PC-3 (cell line): ENCODE measurements around the gene UBE2H.

Experiments used
- CTCF ChIP-seq: fragments of 300-600 bp; sonication (generic); conservative IDR thresholded peaks from 2 replicates; pipeline ENCODE4 v1.5.1; 2017; ENCODE audit warnings: antibody characterized with exemption, low read depth, mild to moderate bottlenecking, low read length
- EZH2 ChIP-seq: fragments of 300-600 bp; sonication (generic); IDR thresholded peaks from one replicate; pipeline ENCODE4 v1.6.1; 2017; ENCODE audit warnings: antibody characterized with exemption, mild to moderate bottlenecking, low read length; ENCODE audit not compliant: unreplicated experiment

GRCh38 chr7:129907122-129907736, 45.5 kb downstream of the UBE2H start:
- TF ChIP-seq CTCF (no peak), EZH2 (no peak)
